HL-60 (cell line): Measurements from ENCODE around the gene C20orf144.

Experiments used
- DNase-seq, 2 experiments: peaks; one replicate each; pipeline ENCODE4 v3.0.0-alpha.2; 2010 to 2020; ENCODE audit warnings: low read depth in 1 of 2, low spot score in 1 of 2
- H3K27ac ChIP-seq: fragments of 250-450 bp; sonication (Bioruptor Pico); replicated peaks from 2 replicates; pipeline ENCODE4 v1.5.1; 2020; ENCODE audit warnings: mild to moderate bottlenecking, moderate library complexity
- H3K27me3 ChIP-seq: fragments of 250-450 bp; sonication (Bioruptor Pico); 2 replicates; pipeline ENCODE4 v1.5.1; 2021; ENCODE audit warnings: mild to moderate bottlenecking, moderate library complexity; ENCODE audit not compliant: insufficient read depth, poor library complexity, severe bottlenecking
- H3K4me3 ChIP-seq: replicated peaks from 2 replicates; pipeline ENCODE4 v1.5.1; 2011; ENCODE audit warnings: mild to moderate bottlenecking, control low read depth, low read length; ENCODE audit not compliant: insufficient read depth
- CTCF ChIP-seq: IDR thresholded peaks from one replicate; pipeline ENCODE4 v1.5.1; 2011; ENCODE audit warnings: low read length, control low read depth, inconsistent platforms; ENCODE audit not compliant: insufficient read depth
- GABPA ChIP-seq: IDR thresholded peaks from 2 replicates; pipeline ENCODE4 v1.6.1; 2012; ENCODE audit warnings: low read depth
- POLR2AphosphoS5 ChIP-seq: IDR thresholded peaks from 2 replicates; pipeline ENCODE4 v1.6.1; 2012; ENCODE audit warnings: low read depth
- REST ChIP-seq: IDR thresholded peaks from 2 replicates; pipeline ENCODE4 v1.6.1; 2012; ENCODE audit warnings: low read depth; ENCODE audit not compliant: insufficient replicate concordance
- SPI1 ChIP-seq: IDR thresholded peaks from 2 replicates; pipeline ENCODE4 v1.6.1; 2012; ENCODE audit warnings: low read depth, mild to moderate bottlenecking, borderline replicate concordance

C20orf144 gene

GRCh38 chr20:33704197-33704924 is 42.2 kb downstream of the C20orf144 start:
- no peak for TF ChIP-seq SPI1
- TF ChIP-seq REST = no peak
- TF ChIP-seq CTCF = no peak
- no peak for TF ChIP-seq GABPA
- no peak for TF ChIP-seq POLR2AphosphoS5
- H3K4me3 ChIP-seq = no peak overlapping the region
- DNase-seq = no peak
- no peaks in the 10 kb centered on the region for H3K27me3 ChIP-seq
- H3K27ac ChIP-seq = no peak overlapping the region

- no peaks in the 10 kb centered on the region for H3K27me3 ChIP-seq
- TF ChIP-seq SPI1 = no peak
- TF ChIP-seq POLR2AphosphoS5 = no peak
- no peak for TF ChIP-seq GABPA
- no peak for TF ChIP-seq CTCF
- no peak for TF ChIP-seq REST
- no peak for DNase-seq
- H3K27ac ChIP-seq = no peak overlapping the region
- H3K4me3 ChIP-seq = no peak overlapping the region
These were observed 45.5 kb downstream of the C20orf144 start for GRCh38 chr20:33707668-33708067.

GRCh38 chr20:33709398-33709797 is 47.3 kb downstream of the C20orf144 start:
- no peak for DNase-seq
- no peak for TF ChIP-seq SPI1
- no peak for TF ChIP-seq POLR2AphosphoS5
- no peak for TF ChIP-seq GABPA
- H3K4me3 ChIP-seq = no peak overlapping the region
- H3K27me3 ChIP-seq = no peaks in the 10 kb centered on the region
- H3K27ac ChIP-seq = no peak overlapping the region

- H3K27ac ChIP-seq = no peak overlapping the region
- no peak for TF ChIP-seq REST
- TF ChIP-seq CTCF = no peak
- no peak for TF ChIP-seq POLR2AphosphoS5
- TF ChIP-seq GABPA = no peak
- TF ChIP-seq SPI1 = no peak
- no peak for DNase-seq
- H3K27me3 ChIP-seq = no peaks in the 10 kb centered on the region
- H3K4me3 ChIP-seq = no peak overlapping the region
These were observed 47.9 kb downstream of the C20orf144 start for GRCh38 chr20:33709905-33710541.
